Measurements from ENCODE around the gene ATL2. TPM values are rescaled to one million over a fixed set of nuclear protein-coding genes. Genes with fewer than 3 reads are reported as not detected.
A peak's percentile ranks its signal among the peaks of the same experiment; 100 is the strongest.
"Not testable (repeated sequence)": the region's sequence is repeated elsewhere in the genome, so short reads cannot be mapped to it uniquely, and the experiment has no call there.

The ATL2 gene
- total and polyA plus RNA-seq, 2 donors (not counting 1 experiment from before 2014, with no cell fraction given), result 26.5 to 70.7 TPM

GRCh38 chr2:38279201-38279600, 97.9 kb downstream of the ATL2 start:
- Histone ChIP-seq H3K9ac (ENCODE audit: insufficient read depth, low read length) (no peak overlapping the region), H3K4me1 (ENCODE audit: control insufficient read depth, extremely low read depth, insufficient read depth, low read length) (no peaks in the 10 kb centered on the region), H4K20me1 (ENCODE audit: control insufficient read depth, extremely low read depth, insufficient read depth, low read length) (no peaks in the 10 kb centered on the region), H3K9me3 (ENCODE audit: control insufficient read depth, insufficient read depth, low read depth, low read length) (no peaks in the 10 kb centered on the region), H3K27me3 (ENCODE audit: control insufficient read depth, insufficient read depth, low read length) (peaks cover 3% of the 10 kb centered on the region), H2AFZ (ENCODE audit: low read length) (no peak overlapping the region), H3K27ac (ENCODE audit: insufficient read depth, low read length) (no peak overlapping the region), H3K4me3 (replicated peaks in 1 of 4; ENCODE audit: control extremely low read depth in 1 of 4, insufficient read depth in 1 of 4, low read depth in 3 of 4, low read length in 4 of 4) (no peak overlapping the region), H3K4me2 (ENCODE audit: extremely low read depth, insufficient read depth, low read length) (no peak overlapping the region), H3K36me3 (ENCODE audit: control insufficient read depth, insufficient read depth, low read length) (no peaks in the 10 kb centered on the region), H3K79me2 (ENCODE audit: control insufficient read depth, insufficient read depth, low read length) (no peaks in the 10 kb centered on the region)
- DNase-seq (ENCODE audit: low read depth in 2 of 2), result no peak
- TF ChIP-seq EZH2 (IDR thresholded peaks at IDR 0.05; ENCODE audit: low read length, missing control alignments) (no peak), CTCF (conservative IDR thresholded peaks at IDR 0.05 in 1 of 2, IDR thresholded peaks at IDR 0.05 in 1 of 2; ENCODE audit: low read depth in 1 of 2, low read length in 2 of 2) (no peak)

- H3K4me3 ChIP-seq (replicated peaks in 1 of 4; ENCODE audit: control extremely low read depth in 1 of 4, insufficient read depth in 1 of 4, low read depth in 3 of 4, low read length in 4 of 4), result not testable (repeated sequence)
These were observed 99.0 kb downstream of the ATL2 start for GRCh38 chr2:38278117-38278438.

GRCh38 chr2:38277245-38278116, 99.6 kb downstream of the ATL2 start:
- no peaks in the 10 kb centered on the region for H4K20me1 ChIP-seq (ENCODE audit: control insufficient read depth, extremely low read depth, insufficient read depth, low read length)
- H3K79me2 ChIP-seq (ENCODE audit: control insufficient read depth, insufficient read depth, low read length), result no peaks in the 10 kb centered on the region
- H3K9me3 ChIP-seq (ENCODE audit: control insufficient read depth, insufficient read depth, low read depth, low read length), result no peaks in the 10 kb centered on the region
- no peak overlapping the region for H3K9ac ChIP-seq (ENCODE audit: insufficient read depth, low read length)
- TF ChIP-seq CTCF (conservative IDR thresholded peaks at IDR 0.05 in 1 of 2, IDR thresholded peaks at IDR 0.05 in 1 of 2; ENCODE audit: low read depth in 1 of 2, low read length in 2 of 2), result no peak
- H3K36me3 ChIP-seq (ENCODE audit: control insufficient read depth, insufficient read depth, low read length), result no peaks in the 10 kb centered on the region
- no peak overlapping the region for H2AFZ ChIP-seq (ENCODE audit: low read length)
- H3K4me1 ChIP-seq (ENCODE audit: control insufficient read depth, extremely low read depth, insufficient read depth, low read length), result no peaks in the 10 kb centered on the region
- H3K27me3 ChIP-seq (ENCODE audit: control insufficient read depth, insufficient read depth, low read length), result no peaks in the 10 kb centered on the region
- DNase-seq (ENCODE audit: low read depth in 2 of 2), result peak in 1 of 2 donors; percentile 39
- no peak overlapping the region for H3K4me2 ChIP-seq (ENCODE audit: extremely low read depth, insufficient read depth, low read length)
- H3K27ac ChIP-seq (ENCODE audit: insufficient read depth, low read length), result no peak overlapping the region
- no peak overlapping the region for H3K4me3 ChIP-seq (replicated peaks in 1 of 4; ENCODE audit: control extremely low read depth in 1 of 4, insufficient read depth in 1 of 4, low read depth in 3 of 4, low read length in 4 of 4)

More at GRCh38 chr2:38278117-38278438, 99.0 kb downstream of the ATL2 start:
- not testable (repeated sequence) for H3K36me3 ChIP-seq (ENCODE audit: control insufficient read depth, insufficient read depth, low read length); H3K4me1 ChIP-seq (ENCODE audit: control insufficient read depth, extremely low read depth, insufficient read depth, low read length); H3K4me2 ChIP-seq (ENCODE audit: extremely low read depth, insufficient read depth, low read length); H4K20me1 ChIP-seq (ENCODE audit: control insufficient read depth, extremely low read depth, insufficient read depth, low read length); H3K27me3 ChIP-seq (ENCODE audit: control insufficient read depth, insufficient read depth, low read length); H3K9ac ChIP-seq (ENCODE audit: insufficient read depth, low read length); H3K9me3 ChIP-seq (ENCODE audit: control insufficient read depth, insufficient read depth, low read depth, low read length); H3K79me2 ChIP-seq (ENCODE audit: control insufficient read depth, insufficient read depth, low read length); H3K27ac ChIP-seq (ENCODE audit: insufficient read depth, low read length); H2AFZ ChIP-seq (ENCODE audit: low read length); DNase-seq (ENCODE audit: low read depth in 2 of 2)

All from fibroblast of lung (primary cell).